Stimulated activated CD4-positive, alpha-beta T cell treated with anti-CD3 and anti-CD28 coated beads, Interleukin-2, amount 100 ng/mL, for 24 hours (primary cell): ENCODE results near the gene SLC16A7.

Experiments used
- DNase-seq, 2 donors: peaks; one replicate each; pipeline ENCODE4 v3.0.0-alpha.2; 2020

Gene SLC16A7

DNA sequence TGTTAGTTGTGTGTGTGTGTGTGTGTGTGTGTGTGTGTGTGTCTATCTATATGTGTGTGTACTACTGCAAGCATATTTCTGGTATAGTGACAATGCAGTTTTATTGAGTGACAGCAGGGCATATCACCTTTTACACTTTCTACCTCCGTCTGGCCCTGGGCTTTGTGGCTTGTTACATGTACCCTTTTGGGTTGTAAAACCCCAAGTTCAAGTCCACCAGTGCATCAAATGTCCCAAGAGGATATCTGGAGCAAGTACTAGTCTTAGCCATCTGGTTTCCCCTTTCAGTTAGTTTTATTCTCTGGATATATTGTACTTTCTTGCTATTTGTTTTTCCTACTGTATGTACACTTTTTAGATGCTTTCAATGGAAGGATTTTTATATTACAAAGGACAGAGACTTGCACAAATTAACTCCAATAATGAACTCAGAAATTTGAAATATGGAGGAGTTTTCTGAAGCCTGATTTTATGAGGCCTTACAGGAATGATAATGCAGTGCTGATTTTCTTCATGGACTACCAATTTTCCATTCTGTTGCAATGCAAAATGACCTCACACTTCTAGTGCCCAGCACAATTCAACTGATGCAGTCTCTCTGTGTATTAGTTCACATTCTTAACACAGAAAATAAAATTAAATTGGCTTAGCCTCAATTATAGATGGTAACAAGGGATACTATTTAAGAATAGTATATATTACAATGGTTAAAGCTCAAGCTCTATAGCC, 29.1 kb downstream of the SLC16A7 start:
- DNase-seq: no peak

DNA sequence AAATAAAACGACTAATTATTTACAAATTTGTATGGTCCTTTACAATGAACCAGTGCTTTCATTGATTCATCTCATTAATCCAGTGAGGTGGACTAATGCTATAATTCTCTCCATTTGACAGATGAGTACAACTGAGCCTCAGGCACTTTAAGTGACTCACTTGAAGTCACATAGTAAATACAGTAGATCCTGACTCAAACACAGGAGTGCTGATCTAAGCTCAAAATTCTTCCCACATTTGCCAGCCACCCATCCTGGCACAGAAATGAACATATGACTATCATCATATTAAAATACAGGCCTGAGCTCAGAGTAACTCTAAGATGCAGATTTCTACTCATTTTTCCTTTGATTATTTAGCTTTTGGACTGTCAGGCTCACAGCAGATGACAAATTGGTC, 30.6 kb downstream of the SLC16A7 start:
- no peak for DNase-seq

GRCh38 chr12:59627582-59627981, 31.8 kb downstream of the SLC16A7 start:
- no peak for DNase-seq

- no peak for DNase-seq
Observed at GRCh38 chr12:59629890-59630289, 34.1 kb downstream of the SLC16A7 start.

DNA sequence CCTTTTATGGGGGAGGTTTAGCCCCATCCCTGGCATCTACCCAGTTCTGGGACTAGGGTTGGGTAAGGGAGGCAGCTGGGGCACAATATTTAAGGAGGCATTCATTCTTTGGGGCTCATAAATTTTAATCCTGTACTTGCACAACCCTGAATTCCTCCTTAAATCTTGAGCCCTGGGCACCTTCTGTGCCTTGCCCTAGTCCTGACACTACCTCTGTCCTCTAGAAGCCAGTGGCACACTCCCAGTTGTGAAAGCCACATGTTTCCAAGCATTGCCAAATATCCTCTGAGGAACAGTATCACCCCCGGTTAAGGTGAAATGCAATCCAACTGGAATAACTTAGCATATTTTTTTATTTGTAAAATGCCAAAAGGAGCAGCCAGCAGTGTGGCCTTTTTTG, 36.6 kb downstream of the SLC16A7 start:
- DNase-seq: no peak

- no peak for DNase-seq
Observed at GRCh38 chr12:59634254-59634653, 38.4 kb downstream of the SLC16A7 start.

DNA sequence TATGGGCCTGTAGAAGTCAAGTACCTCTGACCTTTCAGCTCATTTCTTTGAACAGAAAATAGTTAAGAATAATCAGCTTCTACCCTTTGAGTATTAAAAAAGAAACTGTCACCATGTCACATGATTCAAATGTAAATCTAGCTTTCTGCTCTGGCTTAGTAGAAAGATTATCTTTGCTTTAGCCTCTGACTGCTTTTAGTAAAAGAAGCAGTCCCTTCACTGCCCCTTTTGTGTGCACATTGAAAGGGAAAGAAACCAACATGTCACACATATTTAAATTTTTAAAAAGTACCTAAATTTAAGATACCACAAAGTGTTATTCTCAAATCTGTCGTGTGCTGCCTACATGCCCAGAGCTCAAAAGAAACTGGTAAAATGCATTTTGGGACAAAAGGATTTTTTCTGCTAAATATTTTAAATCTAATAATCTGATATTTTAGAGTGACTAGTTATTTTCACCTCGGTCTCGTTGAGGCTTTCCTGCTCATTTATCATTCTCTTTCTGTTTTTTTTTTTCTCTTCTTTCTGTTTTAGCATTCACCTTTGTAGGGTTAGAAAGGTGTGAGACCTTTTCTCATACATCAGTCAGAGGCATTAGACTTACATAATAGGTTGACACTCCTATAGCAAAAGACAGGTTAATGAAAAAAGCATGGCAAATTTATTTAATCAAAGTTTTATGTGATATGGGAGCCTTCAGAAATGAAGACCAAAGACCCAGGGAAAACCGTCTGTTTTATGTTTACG, 41.3 kb downstream of the SLC16A7 start:
- no peak for DNase-seq

- no peak for DNase-seq
Observed at GRCh38 chr12:59637692-59638070, 41.9 kb downstream of the SLC16A7 start.

GRCh38 chr12:59643550-59643949, 47.7 kb downstream of the SLC16A7 start:
- DNase-seq: no peak

GRCh38 chr12:59645242-59645641, 49.4 kb downstream of the SLC16A7 start:
- DNase-seq: no peak

DNA sequence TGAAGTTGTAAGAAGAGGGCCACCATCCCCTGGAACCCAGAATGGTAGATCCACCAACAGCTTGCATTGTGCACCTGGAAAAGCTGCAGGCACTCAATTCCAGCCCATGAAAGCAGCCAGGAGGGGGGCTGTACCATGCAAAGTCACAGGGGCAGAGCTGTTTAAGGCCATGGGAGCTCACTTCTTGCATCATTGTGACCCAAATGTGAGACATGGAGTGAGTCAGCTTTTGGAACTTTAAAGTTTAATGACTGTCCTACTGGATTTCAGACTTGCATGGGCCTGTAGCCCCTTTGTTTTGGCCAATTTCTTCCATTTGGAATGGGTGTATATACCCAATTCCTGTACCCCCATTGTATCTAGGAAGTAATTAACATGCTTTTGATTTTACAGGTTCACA, 50.8 kb downstream of the SLC16A7 start:
- no peak for DNase-seq

GRCh38 chr12:59649203-59649602, 53.4 kb downstream of the SLC16A7 start:
- DNase-seq: no peak

DNA sequence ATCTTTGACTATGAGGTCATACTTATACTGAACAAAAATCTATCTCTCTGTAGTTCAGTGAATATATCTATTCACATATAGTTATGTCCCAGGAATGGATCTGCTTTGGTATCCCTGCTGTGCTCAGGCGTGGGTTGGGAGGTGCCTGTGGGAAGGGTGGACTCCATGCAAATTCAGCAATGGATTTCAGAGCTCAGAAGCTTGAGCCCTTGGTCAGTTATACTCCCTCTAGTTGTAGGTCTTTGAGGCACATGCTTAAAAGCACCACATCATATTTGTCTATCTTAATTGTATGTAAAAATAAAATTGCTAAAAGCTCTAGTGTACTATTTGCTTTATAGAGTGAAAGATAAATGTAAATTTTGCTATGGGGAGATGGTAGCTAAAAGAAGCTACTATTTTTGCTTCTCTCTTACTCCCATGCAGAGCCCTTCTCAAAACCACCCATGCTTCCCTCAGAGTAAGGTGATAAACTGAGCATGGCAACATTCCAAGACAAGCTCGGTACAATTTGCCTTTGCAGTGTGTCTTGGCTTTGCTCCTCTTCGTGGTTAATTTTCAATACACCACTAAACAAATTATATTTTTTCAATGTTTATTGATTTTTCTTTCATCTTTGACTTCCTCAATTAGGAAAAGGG, 54.9 kb downstream of the SLC16A7 start:
- no peak for DNase-seq

GRCh38 chr12:59651229-59651920, 55.5 kb downstream of the SLC16A7 start:
- DNase-seq: no peak

GRCh38 chr12:59652130-59652529, 56.3 kb downstream of the SLC16A7 start:
- DNase-seq: no peak

DNA sequence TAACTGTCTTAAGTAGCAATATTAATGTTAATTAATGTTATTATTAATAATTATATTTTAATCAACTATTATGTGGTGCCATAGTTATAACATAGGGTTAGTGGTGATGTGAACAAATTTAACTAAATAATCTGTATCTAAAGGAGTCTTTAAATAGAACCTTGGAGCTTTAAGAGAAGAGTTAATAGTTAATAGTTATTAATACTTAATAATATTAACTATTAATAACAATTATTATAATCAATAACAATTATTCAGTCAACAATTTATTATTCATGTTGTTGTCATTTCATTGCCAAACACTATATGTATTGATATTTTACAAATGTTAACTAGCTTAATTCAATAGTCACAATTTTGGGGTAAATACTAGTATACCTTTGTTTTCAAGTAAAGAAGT, 58.2 kb downstream of the SLC16A7 start:
- DNase-seq: no peak

DNA sequence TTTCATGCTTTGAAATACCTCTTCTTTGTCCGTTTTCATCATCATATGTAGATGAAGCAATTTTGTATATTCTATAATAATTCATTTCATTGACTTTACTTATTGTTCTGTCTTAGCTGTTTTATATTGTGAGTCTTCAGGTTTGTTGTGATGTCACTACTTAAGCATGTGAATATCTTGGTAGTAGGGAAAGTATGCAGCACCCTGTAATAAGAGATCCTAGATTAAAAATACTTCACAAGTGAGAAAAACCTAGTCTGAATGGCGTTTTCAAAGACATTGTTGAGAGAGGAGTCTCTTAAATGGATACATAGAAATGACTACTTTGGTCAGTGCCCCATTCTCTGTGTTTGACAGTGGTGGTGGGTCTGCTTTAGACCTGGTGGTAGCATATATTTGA, 61.4 kb downstream of the SLC16A7 start:
- DNase-seq: no peak

DNA sequence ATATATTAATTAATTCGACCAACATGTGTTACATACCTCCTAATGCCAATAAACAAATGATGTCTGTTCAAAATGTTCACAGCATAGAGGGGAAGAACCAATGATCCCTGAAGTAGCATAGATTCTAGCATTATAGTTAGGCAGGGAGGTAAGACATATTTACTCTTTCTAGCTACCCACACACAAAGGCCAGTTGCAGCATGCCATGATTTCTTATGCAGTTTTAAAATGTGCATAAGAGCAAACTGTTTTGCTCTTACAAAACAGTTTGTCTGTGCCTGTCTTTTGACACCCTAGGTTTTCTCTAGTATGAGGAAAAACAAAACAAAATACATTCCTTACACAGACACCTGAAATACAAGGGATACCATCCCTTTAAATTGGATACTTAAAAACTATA, 61.9 kb downstream of the SLC16A7 start:
- DNase-seq: no peak

GRCh38 chr12:59660148-59660547, 64.3 kb downstream of the SLC16A7 start:
- no peak for DNase-seq

DNA sequence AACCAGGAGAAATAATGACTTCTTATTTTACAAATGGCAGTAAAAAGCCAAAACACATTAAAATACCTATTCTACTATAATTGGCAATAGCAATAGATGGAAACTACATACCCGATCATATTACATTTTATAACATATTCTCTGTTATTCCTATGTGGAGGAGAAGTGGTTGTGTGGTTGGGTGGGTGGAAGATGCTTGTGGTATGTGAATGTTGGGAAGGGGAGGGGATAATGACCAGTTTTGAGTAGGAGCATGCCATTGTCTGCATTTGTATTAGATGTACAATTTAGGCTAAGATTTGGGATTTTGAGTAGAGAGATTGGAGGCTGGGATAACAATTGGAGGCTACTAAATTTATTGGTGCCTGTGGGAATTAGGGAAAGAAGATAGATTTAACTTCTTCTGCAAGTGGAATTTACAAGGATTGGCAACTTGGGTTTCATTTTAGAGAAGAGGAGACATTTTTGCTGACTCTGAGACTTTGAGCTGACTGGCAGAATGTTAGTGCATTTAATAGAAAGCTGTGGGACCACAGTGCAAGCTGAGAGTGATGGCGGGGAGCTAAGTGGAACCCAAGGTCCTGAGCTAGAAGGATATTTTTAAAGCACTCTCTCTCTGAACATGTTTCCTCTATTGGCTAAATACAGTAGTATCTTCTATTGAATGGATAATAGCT, 65.2 kb downstream of the SLC16A7 start:
- no peak for DNase-seq

GRCh38 chr12:59664495-59664894, 68.7 kb downstream of the SLC16A7 start:
- DNase-seq: no peak

DNA sequence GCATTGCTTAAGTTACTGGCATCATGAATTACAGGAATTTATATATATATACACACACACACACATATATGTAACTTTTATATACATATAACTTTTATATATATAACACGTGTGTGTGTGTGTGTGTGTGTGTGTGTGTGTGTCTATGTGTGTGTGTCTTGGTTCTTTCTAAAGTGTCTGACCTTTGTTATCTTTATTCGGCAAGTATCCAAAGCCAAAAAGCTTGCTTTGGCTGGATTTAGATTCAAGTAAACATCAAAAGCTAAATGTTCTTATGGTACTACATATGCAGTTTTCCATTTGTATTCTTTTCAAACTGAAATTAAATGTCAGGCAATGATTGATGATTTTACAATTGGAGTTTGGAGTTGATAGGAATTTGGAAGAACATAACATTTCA, 69.9 kb downstream of the SLC16A7 start:
- no peak for DNase-seq

DNA sequence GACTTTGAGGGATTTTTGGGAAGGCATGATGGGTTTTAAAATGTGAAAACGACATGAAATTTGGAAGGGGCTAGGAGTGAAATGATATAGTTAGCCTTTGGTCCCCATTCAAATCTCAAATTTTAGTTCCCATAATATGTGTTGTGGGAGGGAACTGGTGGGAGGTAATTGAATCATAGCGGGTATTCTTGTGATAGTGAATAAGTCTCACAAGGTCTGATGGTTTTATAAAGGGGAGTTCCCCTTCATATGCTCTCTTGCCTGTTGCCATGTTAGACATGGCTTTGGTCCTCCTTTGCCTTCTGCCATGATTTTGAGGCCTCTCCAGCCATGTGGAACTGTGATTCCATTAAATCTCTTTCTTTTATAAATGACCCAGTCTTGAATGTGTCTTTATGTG, 72.8 kb downstream of the SLC16A7 start:
- no peak for DNase-seq
